Muscle layer of duodenum (tissue), 2 donors: ENCODE measurements around the gene BRSK2.

Experiments
- H3K27ac ChIP-seq: one replicate; pipeline ENCODE4 v1.7.0; 2013; ENCODE audit warnings: mild to moderate bottlenecking, low read length
- H3K27me3 ChIP-seq: one replicate; pipeline ENCODE4 v1.7.0; 2013; ENCODE audit warnings: low read depth, mild to moderate bottlenecking, control low read depth, low read length
- H3K36me3 ChIP-seq, 2 donors: one replicate each; pipeline ENCODE4 v1.7.0; 2013; ENCODE audit warnings: low read length in 2 of 2, control low read depth in 1 of 2, mild to moderate bottlenecking in 1 of 2; ENCODE audit not compliant: insufficient read depth in 2 of 2, control insufficient read depth in 1 of 2
- H3K4me1 ChIP-seq, 2 donors: one replicate each; pipeline ENCODE4 v1.7.0; 2013; ENCODE audit warnings: low read length in 2 of 2, mild to moderate bottlenecking in 2 of 2, control low read depth in 1 of 2, moderate library complexity in 1 of 2; ENCODE audit not compliant: insufficient read depth in 2 of 2, control insufficient read depth in 1 of 2
- H3K4me3 ChIP-seq, 2 donors: one replicate each; pipeline ENCODE4 v1.7.0; 2013; ENCODE audit warnings: low read length in 2 of 2, low read depth in 1 of 2, mild to moderate bottlenecking in 1 of 2
- H3K9me3 ChIP-seq, 2 donors: one replicate each; pipeline ENCODE4 v1.7.0; 2013; ENCODE audit warnings: low read length in 2 of 2, control low read depth in 1 of 2, mild to moderate bottlenecking in 1 of 2; ENCODE audit not compliant: control insufficient read depth in 1 of 2
- donor health status: healthy.

BRSK2 gene

GRCh38 chr11:1469287-1469910 is 79.7 kb downstream of the BRSK2 start:
- H3K27me3 ChIP-seq, result no peaks in the 10 kb centered on the region
- H3K4me3 ChIP-seq, result no peak overlapping the region
- peaks cover 6 to 56% of the 10 kb centered on the region in 2 donors for H3K36me3 ChIP-seq
- H3K4me1 ChIP-seq, result no peaks in the 10 kb centered on the region
- H3K9me3 ChIP-seq, result no peaks in the 10 kb centered on the region
- no peak overlapping the region for H3K27ac ChIP-seq

GRCh38 chr11:1469911-1470680 is 80.4 kb downstream of the BRSK2 start:
- no peaks in the 10 kb centered on the region for H3K27me3 ChIP-seq
- no peak overlapping the region for H3K27ac ChIP-seq
- H3K36me3 ChIP-seq, result peaks cover 7 to 60% of the 10 kb centered on the region in 2 donors
- no peaks in the 10 kb centered on the region for H3K4me1 ChIP-seq
- no peaks in the 10 kb centered on the region for H3K9me3 ChIP-seq
- H3K4me3 ChIP-seq, result no peak overlapping the region

- Histone ChIP-seq H3K9me3 (no peaks in the 10 kb centered on the region), H3K27ac (no peak overlapping the region), H3K4me3 (no peak overlapping the region), H3K36me3 (peaks cover 15 to 63% of the 10 kb centered on the region in 2 donors), H3K27me3 (no peaks in the 10 kb centered on the region), H3K4me1 (no peaks in the 10 kb centered on the region)
Measured at GRCh38 chr11:1470681-1471611, 81.2 kb downstream of the BRSK2 start.

GRCh38 chr11:1471736-1472135 is 82.0 kb downstream of the BRSK2 start:
- no peaks in the 10 kb centered on the region for H3K27me3 ChIP-seq
- H3K9me3 ChIP-seq, result no peaks in the 10 kb centered on the region
- no peaks in the 10 kb centered on the region for H3K4me1 ChIP-seq
- no peak overlapping the region for H3K27ac ChIP-seq
- H3K36me3 ChIP-seq, result peaks cover 23 to 69% of the 10 kb centered on the region in 2 donors
- no peak overlapping the region for H3K4me3 ChIP-seq

GRCh38 chr11:1472180-1473005 is 82.7 kb downstream of the BRSK2 start:
- no peak overlapping the region for H3K27ac ChIP-seq
- H3K9me3 ChIP-seq, result no peaks in the 10 kb centered on the region
- no peaks in the 10 kb centered on the region for H3K27me3 ChIP-seq
- no peaks in the 10 kb centered on the region for H3K4me1 ChIP-seq
- no peak overlapping the region for H3K4me3 ChIP-seq
- H3K36me3 ChIP-seq, result peaks cover 30 to 72% of the 10 kb centered on the region in 2 donors

GRCh38 chr11:1473011-1473628 is 83.4 kb downstream of the BRSK2 start:
- Histone ChIP-seq H3K36me3 (peaks cover 32 to 77% of the 10 kb centered on the region in 2 donors), H3K4me3 (no peak overlapping the region), H3K27me3 (no peaks in the 10 kb centered on the region), H3K27ac (no peak overlapping the region), H3K9me3 (no peaks in the 10 kb centered on the region), H3K4me1 (peaks cover 0 to 2% of the 10 kb centered on the region in 2 donors)

GRCh38 chr11:1473786-1474185 is 84.1 kb downstream of the BRSK2 start:
- H3K27ac ChIP-seq, result no peak overlapping the region
- no peaks in the 10 kb centered on the region for H3K27me3 ChIP-seq
- peaks cover 0 to 9% of the 10 kb centered on the region in 2 donors for H3K4me1 ChIP-seq
- H3K9me3 ChIP-seq, result no peaks in the 10 kb centered on the region
- peaks cover 39 to 81% of the 10 kb centered on the region in 2 donors for H3K36me3 ChIP-seq
- H3K4me3 ChIP-seq, result no peak overlapping the region

GRCh38 chr11:1475841-1476240 is 86.1 kb downstream of the BRSK2 start:
- no peak overlapping the region for H3K4me3 ChIP-seq
- peaks cover 48 to 78% of the 10 kb centered on the region in 2 donors for H3K36me3 ChIP-seq
- H3K9me3 ChIP-seq, result no peaks in the 10 kb centered on the region

GRCh38 chr11:1476940-1477736 is 87.4 kb downstream of the BRSK2 start:
- H3K4me3 ChIP-seq, result no peak overlapping the region
- no peak overlapping the region for H3K27ac ChIP-seq
- no peaks in the 10 kb centered on the region for H3K9me3 ChIP-seq
- H3K36me3 ChIP-seq, result peaks cover 42 to 71% of the 10 kb centered on the region in 2 donors
- H3K27me3 ChIP-seq, result no peaks in the 10 kb centered on the region
- peaks cover 0 to 38% of the 10 kb centered on the region in 2 donors for H3K4me1 ChIP-seq

More at GRCh38 chr11:1475841-1476240, 86.1 kb downstream of the BRSK2 start:
- H3K27me3 ChIP-seq, result no peaks in the 10 kb centered on the region
- H3K4me1 ChIP-seq, result peaks cover 0 to 29% of the 10 kb centered on the region in 2 donors
- H3K27ac ChIP-seq, result no peak overlapping the region

- no peaks in the 10 kb centered on the region for H3K27me3 ChIP-seq
- H3K27ac ChIP-seq, result no peak overlapping the region
- peaks cover 42 to 66% of the 10 kb centered on the region in 2 donors for H3K36me3 ChIP-seq
- H3K4me1 ChIP-seq, result peaks cover 0 to 47% of the 10 kb centered on the region in 2 donors
- no peaks in the 10 kb centered on the region for H3K9me3 ChIP-seq
- H3K4me3 ChIP-seq, result no peak overlapping the region
Measured at GRCh38 chr11:1478011-1478410, 88.3 kb downstream of the BRSK2 start.
